Neural progenitor cell (in vitro differentiated cells): Measurements from ENCODE around the gene CSNK1G2. TPM values are rescaled to one million over a fixed set of nuclear protein-coding genes. Genes with fewer than 3 reads are reported as not detected.
A peak's percentile ranks its signal among the peaks of the same experiment; 100 is the strongest.

Source experiments
- DNase-seq: peaks from one replicate; pipeline ENCODE4 v3.0.0-alpha.2; 2016; ENCODE audit warnings: low spot score
- H2AFZ ChIP-seq: fragments of 200-600 bp; sonication (generic); replicated peaks from 2 replicates; pipeline ENCODE4 v1.6.1; 2016; ENCODE audit warnings: antibody characterized with exemption
- H3F3A ChIP-seq: fragments of 200-600 bp; sonication (generic); 2 replicates; pipeline ENCODE4 v1.6.1; 2016; ENCODE audit warnings: antibody characterized with exemption, low read depth
- H3K27ac ChIP-seq: fragments of 200-600 bp; sonication (generic); 2 replicates; pipeline ENCODE4 v1.5.1; 2016; ENCODE audit warnings: mild to moderate bottlenecking
- H3K27me3 ChIP-seq: fragments of 200-600 bp; sonication (generic); 2 replicates; pipeline ENCODE4 v1.6.1; 2016; ENCODE audit warnings: mild to moderate bottlenecking, moderate library complexity
- H3K36me3 ChIP-seq: fragments of 200-600 bp; sonication (generic); 2 replicates; pipeline ENCODE4 v1.5.1; 2016
- H3K4me1 ChIP-seq: fragments of 200-600 bp; sonication (generic); 2 replicates; pipeline ENCODE4 v1.6.1; 2016; ENCODE audit warnings: mixed run types
- H3K4me2 ChIP-seq: fragments of 200-600 bp; sonication (generic); 2 replicates; pipeline ENCODE4 v1.6.1; 2016
- H3K4me3 ChIP-seq: fragments of 200-600 bp; sonication (generic); 2 replicates; pipeline ENCODE4 v1.5.1; 2016
- H3K79me2 ChIP-seq: fragments of 200-600 bp; sonication (generic); 2 replicates; pipeline ENCODE4 v1.6.1; 2016; ENCODE audit warnings: low read depth
- H3K9ac ChIP-seq: fragments of 200-600 bp; sonication (generic); 2 replicates; pipeline ENCODE4 v1.6.1; 2016
- H3K9me3 ChIP-seq: fragments of 200-600 bp; sonication (generic); 2 replicates; pipeline ENCODE4 v1.5.1; 2016; ENCODE audit warnings: low read depth
- H4K20me1 ChIP-seq: fragments of 200-600 bp; sonication (generic); 2 replicates; pipeline ENCODE4 v1.6.1; 2016; ENCODE audit warnings: low read depth
- H3K27ac Mint-ChIP-seq: 3 replicates; pipeline ENCODE4 v1.8.0; 2021; ENCODE audit warnings: mixed read lengths
- H3K27me3 Mint-ChIP-seq: 2 replicates; pipeline ENCODE4 v1.8.0; 2022; ENCODE audit warnings: low read depth, mild to moderate bottlenecking, inconsistent platforms, moderate library complexity, mixed read lengths; ENCODE audit not compliant: insufficient read depth
- H3K36me3 Mint-ChIP-seq: 3 replicates; pipeline ENCODE4 v1.8.0; 2021; ENCODE audit warnings: mixed read lengths
- H3K4me1 Mint-ChIP-seq: 3 replicates; pipeline ENCODE4 v1.8.0; 2021; ENCODE audit warnings: mixed read lengths
- H3K4me3 Mint-ChIP-seq: 3 replicates; pipeline ENCODE4 v1.8.0; 2021; ENCODE audit warnings: mild to moderate bottlenecking, moderate library complexity, mixed read lengths
- H3K9me3 Mint-ChIP-seq: 3 replicates; pipeline ENCODE4 v1.8.0; 2020; ENCODE audit warnings: mixed read lengths
- EZH2 ChIP-seq: fragments of 200-600 bp; sonication (generic); IDR thresholded peaks from 2 replicates; pipeline ENCODE4 v1.6.1; 2017; ENCODE audit warnings: antibody characterized with exemption, mild to moderate bottlenecking, moderate library complexity
- EZH2phosphoT487 ChIP-seq: fragments of 200-600 bp; sonication (generic); IDR thresholded peaks from 2 replicates; pipeline ENCODE4 v1.6.1; 2017; ENCODE audit warnings: antibody characterized with exemption
- total RNA-seq: library from RNA; depleted of rRNA; stranded (reverse); fragments of >200 nt; gene quantifications from 2 replicates; pipeline ENCODE4 v1.2.3, GENCODE V29; 2015; ENCODE audit warnings: low replicate concordance
- TF ChIP-seq, protein P1 (sequence below): fragments of 200-600 bp; sonication (generic); IDR thresholded peaks from 2 replicates; pipeline ENCODE4 v1.5.1; 2017; ENCODE audit warnings: antibody characterized with exemption, mild to moderate bottlenecking

CSNK1G2 gene
- total RNA-seq, 1 donor from 2014 or later = 49.6 TPM

DNA sequence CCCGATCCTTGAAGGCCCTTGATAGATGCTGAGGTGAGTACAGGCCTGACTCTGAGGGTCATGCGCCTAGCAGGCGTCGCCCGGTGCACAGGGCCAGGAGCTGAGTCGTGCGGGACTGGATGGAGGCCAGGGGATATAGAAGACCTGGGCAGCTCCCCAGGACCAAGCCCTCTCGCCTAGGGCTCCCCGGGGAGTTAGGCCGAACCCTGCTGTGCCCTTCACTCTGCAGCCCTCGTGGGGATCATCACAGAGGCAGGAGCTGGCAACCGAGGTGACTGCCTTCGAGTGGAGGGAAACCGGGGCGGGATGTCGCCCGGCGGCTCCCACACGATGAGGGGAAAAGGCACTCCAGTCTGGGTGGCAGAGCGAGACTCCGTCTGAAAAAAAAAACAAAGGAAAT, 11.7 kb downstream of the CSNK1G2 start:
- H3K79me2 ChIP-seq = peaks cover 100% of the 10 kb centered on the region
- no peak overlapping the region for H3K27ac Mint-ChIP-seq
- peaks cover 90% of the 10 kb centered on the region for H4K20me1 ChIP-seq

DNA sequence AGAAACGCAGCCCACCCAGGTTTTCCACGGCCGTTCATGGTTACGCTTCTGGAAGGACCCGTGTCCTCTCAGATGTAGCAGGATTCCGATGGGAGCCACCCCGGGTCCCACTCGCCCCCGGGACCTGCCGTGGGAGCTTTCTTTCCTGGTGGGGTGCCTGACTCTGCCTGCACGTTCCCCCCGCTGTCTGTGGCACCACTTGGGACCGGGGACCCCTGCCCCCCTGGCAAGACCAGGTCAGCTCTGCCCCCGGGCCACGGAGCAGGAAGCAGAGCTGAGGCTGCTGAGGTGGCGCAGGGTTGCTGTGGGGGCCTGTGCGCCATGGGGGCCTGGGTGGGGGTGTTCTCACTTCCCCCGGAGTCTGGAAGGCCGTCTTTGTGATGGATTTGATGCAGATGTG, 12.1 kb downstream of the CSNK1G2 start:
- Mint-ChIP-seq H3K4me3 (no peak overlapping the region), H3K36me3 (peaks cover 23% of the 10 kb centered on the region), H3K27me3 (peaks cover 7% of the 10 kb centered on the region), H3K27ac (no peak overlapping the region), H3K4me1 (peaks cover 10% of the 10 kb centered on the region), H3K9me3 (no peaks in the 10 kb centered on the region)
- H3K9me3 ChIP-seq = no peaks in the 10 kb centered on the region
- H3K9ac ChIP-seq = no peak overlapping the region
- no peak overlapping the region for H3K4me2 ChIP-seq
- no peak overlapping the region for H2AFZ ChIP-seq
- TF ChIP-seq EZH2phosphoT487 = no peak
- TF ChIP-seq, protein P1, sequence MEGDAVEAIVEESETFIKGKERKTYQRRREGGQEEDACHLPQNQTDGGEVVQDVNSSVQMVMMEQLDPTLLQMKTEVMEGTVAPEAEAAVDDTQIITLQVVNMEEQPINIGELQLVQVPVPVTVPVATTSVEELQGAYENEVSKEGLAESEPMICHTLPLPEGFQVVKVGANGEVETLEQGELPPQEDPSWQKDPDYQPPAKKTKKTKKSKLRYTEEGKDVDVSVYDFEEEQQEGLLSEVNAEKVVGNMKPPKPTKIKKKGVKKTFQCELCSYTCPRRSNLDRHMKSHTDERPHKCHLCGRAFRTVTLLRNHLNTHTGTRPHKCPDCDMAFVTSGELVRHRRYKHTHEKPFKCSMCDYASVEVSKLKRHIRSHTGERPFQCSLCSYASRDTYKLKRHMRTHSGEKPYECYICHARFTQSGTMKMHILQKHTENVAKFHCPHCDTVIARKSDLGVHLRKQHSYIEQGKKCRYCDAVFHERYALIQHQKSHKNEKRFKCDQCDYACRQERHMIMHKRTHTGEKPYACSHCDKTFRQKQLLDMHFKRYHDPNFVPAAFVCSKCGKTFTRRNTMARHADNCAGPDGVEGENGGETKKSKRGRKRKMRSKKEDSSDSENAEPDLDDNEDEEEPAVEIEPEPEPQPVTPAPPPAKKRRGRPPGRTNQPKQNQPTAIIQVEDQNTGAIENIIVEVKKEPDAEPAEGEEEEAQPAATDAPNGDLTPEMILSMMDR = no peak
- no peak for TF ChIP-seq EZH2
- no peak overlapping the region for H3K27ac ChIP-seq
- H3K36me3 ChIP-seq = no peaks in the 10 kb centered on the region
- H3F3A ChIP-seq = no peaks in the 10 kb centered on the region
- DNase-seq = no peak
- peaks cover 100% of the 10 kb centered on the region for H3K79me2 ChIP-seq
- H3K4me3 ChIP-seq = no peak overlapping the region
- no peaks in the 10 kb centered on the region for H3K27me3 ChIP-seq
- H3K4me1 ChIP-seq = peaks cover 12% of the 10 kb centered on the region
- H4K20me1 ChIP-seq = peaks cover 90% of the 10 kb centered on the region

More for the DNA sequence above, 11.7 kb downstream of the CSNK1G2 start:
- no peaks in the 10 kb centered on the region for H3K36me3 ChIP-seq
- H3K4me1 ChIP-seq = peaks cover 12% of the 10 kb centered on the region
- H3K9me3 ChIP-seq = no peaks in the 10 kb centered on the region
- DNase-seq = no peak
- H3K27me3 Mint-ChIP-seq = peaks cover 7% of the 10 kb centered on the region
- no peaks in the 10 kb centered on the region for H3F3A ChIP-seq
- peaks cover 23% of the 10 kb centered on the region for H3K36me3 Mint-ChIP-seq
- H3K4me2 ChIP-seq = no peak overlapping the region
- no peak overlapping the region for H3K4me3 Mint-ChIP-seq
- no peak overlapping the region for H3K4me3 ChIP-seq
- no peaks in the 10 kb centered on the region for H3K27me3 ChIP-seq
- no peak overlapping the region for H3K27ac ChIP-seq
- H3K4me1 Mint-ChIP-seq = peaks cover 10% of the 10 kb centered on the region
- TF ChIP-seq, protein P1 = no peak
- TF ChIP-seq EZH2phosphoT487 = no peak
- H3K9me3 Mint-ChIP-seq = no peaks in the 10 kb centered on the region
- no peak overlapping the region for H2AFZ ChIP-seq
- H3K9ac ChIP-seq = no peak overlapping the region

DNA sequence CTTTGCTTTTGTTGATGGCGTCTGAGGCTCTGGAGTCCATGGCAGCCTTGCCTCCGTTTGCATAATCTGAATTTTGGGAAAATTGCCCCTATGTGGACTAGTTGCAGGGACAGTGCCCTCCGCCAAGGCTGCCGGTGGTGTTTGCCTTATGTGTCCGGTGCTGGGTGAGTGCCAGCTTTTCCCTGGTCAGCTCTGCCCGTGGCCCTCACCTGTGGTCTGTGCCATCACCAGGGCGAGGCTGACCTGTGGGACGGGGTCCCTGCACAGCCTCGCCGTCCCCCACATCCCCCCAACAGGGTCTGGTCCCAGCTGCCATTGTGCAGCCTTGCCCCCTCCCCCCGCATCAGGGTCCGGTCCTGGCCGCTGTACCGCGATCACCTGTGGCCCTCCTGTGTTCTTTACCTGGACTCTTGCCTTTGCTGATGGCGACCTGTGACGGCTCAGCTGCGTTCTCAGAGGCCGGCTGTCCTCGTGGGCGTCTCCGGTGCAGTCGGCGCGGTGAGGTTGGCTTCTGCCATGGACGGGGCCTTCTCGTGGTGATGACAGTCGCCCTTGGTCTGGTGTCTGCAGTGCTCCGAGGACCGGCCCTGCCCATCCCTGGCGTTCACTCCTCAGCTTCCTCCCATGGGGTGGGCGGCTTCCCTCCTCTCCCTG, 12.6 kb downstream of the CSNK1G2 start:
- Histone ChIP-seq H3K4me1 (peaks cover 12% of the 10 kb centered on the region), H3K36me3 (no peaks in the 10 kb centered on the region), H3F3A (no peaks in the 10 kb centered on the region), H3K4me3 (no peak overlapping the region), H2AFZ (no peak overlapping the region), H3K27me3 (no peaks in the 10 kb centered on the region), H3K79me2 (peaks cover 97% of the 10 kb centered on the region), H3K4me2 (no peak overlapping the region), H4K20me1 (peaks cover 89% of the 10 kb centered on the region), H3K27ac (no peak overlapping the region), H3K9me3 (no peaks in the 10 kb centered on the region), H3K9ac (peak overlapping the region; percentile 27)
- no peak for TF ChIP-seq EZH2phosphoT487
- TF ChIP-seq, protein P1 = no peak
- no peak for TF ChIP-seq EZH2
- no peaks in the 10 kb centered on the region for H3K9me3 Mint-ChIP-seq
- peaks cover 10% of the 10 kb centered on the region for H3K4me1 Mint-ChIP-seq
- no peak overlapping the region for H3K4me3 Mint-ChIP-seq
- H3K27me3 Mint-ChIP-seq = peaks cover 7% of the 10 kb centered on the region
- no peak for DNase-seq
- peak overlapping the region; percentile 17 for H3K27ac Mint-ChIP-seq
- peaks cover 21% of the 10 kb centered on the region for H3K36me3 Mint-ChIP-seq
